HL-60 (cell line): ENCODE results near the gene KCNT1.

ENCODE experiments used
- DNase-seq, 2 experiments: peaks; one replicate each; pipeline ENCODE4 v3.0.0-alpha.2; 2010 to 2020; ENCODE audit warnings: low read depth in 1 of 2, low spot score in 1 of 2
- H3K27ac ChIP-seq: fragments of 250-450 bp; sonication (Bioruptor Pico); replicated peaks from 2 replicates; pipeline ENCODE4 v1.5.1; 2020; ENCODE audit warnings: mild to moderate bottlenecking, moderate library complexity
- H3K27me3 ChIP-seq: fragments of 250-450 bp; sonication (Bioruptor Pico); 2 replicates; pipeline ENCODE4 v1.5.1; 2021; ENCODE audit warnings: mild to moderate bottlenecking, moderate library complexity; ENCODE audit not compliant: insufficient read depth, poor library complexity, severe bottlenecking
- H3K4me3 ChIP-seq: replicated peaks from 2 replicates; pipeline ENCODE4 v1.5.1; 2011; ENCODE audit warnings: mild to moderate bottlenecking, control low read depth, low read length; ENCODE audit not compliant: insufficient read depth
- GABPA ChIP-seq: IDR thresholded peaks from 2 replicates; pipeline ENCODE4 v1.6.1; 2012; ENCODE audit warnings: low read depth
- POLR2AphosphoS5 ChIP-seq: IDR thresholded peaks from 2 replicates; pipeline ENCODE4 v1.6.1; 2012; ENCODE audit warnings: low read depth
- SPI1 ChIP-seq: IDR thresholded peaks from 2 replicates; pipeline ENCODE4 v1.6.1; 2012; ENCODE audit warnings: low read depth, mild to moderate bottlenecking, borderline replicate concordance
- TF ChIP-seq, protein P1 (sequence below): IDR thresholded peaks from one replicate; pipeline ENCODE4 v1.5.1; 2011; ENCODE audit warnings: low read length, control low read depth, inconsistent platforms; ENCODE audit not compliant: insufficient read depth
- TF ChIP-seq, protein P2 (sequence below): IDR thresholded peaks from 2 replicates; pipeline ENCODE4 v1.6.1; 2012; ENCODE audit warnings: low read depth; ENCODE audit not compliant: insufficient replicate concordance

KCNT1 gene

DNA sequence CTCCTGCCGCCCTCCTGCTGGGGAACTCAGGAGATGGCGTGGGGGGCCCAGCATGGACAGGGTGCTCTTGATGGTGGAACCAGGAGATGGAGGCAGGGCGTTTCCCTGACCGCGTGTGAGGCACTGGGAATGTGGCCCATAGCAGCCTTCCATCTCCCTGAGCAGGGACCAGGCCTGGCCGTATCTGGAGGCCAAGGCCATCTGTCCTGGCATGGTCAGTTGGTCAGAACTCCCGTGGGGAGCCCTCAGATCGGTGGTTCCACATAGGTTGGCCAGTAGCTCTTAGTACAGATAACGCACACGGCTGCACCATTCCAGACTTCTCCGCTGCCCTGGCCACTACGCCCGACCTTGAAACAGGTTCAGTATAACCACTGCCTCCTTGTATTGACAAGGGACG is 77.6 kb downstream of the KCNT1 start:
- no peak for DNase-seq
- TF ChIP-seq, protein P1, sequence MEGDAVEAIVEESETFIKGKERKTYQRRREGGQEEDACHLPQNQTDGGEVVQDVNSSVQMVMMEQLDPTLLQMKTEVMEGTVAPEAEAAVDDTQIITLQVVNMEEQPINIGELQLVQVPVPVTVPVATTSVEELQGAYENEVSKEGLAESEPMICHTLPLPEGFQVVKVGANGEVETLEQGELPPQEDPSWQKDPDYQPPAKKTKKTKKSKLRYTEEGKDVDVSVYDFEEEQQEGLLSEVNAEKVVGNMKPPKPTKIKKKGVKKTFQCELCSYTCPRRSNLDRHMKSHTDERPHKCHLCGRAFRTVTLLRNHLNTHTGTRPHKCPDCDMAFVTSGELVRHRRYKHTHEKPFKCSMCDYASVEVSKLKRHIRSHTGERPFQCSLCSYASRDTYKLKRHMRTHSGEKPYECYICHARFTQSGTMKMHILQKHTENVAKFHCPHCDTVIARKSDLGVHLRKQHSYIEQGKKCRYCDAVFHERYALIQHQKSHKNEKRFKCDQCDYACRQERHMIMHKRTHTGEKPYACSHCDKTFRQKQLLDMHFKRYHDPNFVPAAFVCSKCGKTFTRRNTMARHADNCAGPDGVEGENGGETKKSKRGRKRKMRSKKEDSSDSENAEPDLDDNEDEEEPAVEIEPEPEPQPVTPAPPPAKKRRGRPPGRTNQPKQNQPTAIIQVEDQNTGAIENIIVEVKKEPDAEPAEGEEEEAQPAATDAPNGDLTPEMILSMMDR: no peak
- TF ChIP-seq, protein P2, sequence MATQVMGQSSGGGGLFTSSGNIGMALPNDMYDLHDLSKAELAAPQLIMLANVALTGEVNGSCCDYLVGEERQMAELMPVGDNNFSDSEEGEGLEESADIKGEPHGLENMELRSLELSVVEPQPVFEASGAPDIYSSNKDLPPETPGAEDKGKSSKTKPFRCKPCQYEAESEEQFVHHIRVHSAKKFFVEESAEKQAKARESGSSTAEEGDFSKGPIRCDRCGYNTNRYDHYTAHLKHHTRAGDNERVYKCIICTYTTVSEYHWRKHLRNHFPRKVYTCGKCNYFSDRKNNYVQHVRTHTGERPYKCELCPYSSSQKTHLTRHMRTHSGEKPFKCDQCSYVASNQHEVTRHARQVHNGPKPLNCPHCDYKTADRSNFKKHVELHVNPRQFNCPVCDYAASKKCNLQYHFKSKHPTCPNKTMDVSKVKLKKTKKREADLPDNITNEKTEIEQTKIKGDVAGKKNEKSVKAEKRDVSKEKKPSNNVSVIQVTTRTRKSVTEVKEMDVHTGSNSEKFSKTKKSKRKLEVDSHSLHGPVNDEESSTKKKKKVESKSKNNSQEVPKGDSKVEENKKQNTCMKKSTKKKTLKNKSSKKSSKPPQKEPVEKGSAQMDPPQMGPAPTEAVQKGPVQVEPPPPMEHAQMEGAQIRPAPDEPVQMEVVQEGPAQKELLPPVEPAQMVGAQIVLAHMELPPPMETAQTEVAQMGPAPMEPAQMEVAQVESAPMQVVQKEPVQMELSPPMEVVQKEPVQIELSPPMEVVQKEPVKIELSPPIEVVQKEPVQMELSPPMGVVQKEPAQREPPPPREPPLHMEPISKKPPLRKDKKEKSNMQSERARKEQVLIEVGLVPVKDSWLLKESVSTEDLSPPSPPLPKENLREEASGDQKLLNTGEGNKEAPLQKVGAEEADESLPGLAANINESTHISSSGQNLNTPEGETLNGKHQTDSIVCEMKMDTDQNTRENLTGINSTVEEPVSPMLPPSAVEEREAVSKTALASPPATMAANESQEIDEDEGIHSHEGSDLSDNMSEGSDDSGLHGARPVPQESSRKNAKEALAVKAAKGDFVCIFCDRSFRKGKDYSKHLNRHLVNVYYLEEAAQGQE: no peak
- TF ChIP-seq POLR2AphosphoS5 (no peak), GABPA (no peak), SPI1 (no peak)

DNA sequence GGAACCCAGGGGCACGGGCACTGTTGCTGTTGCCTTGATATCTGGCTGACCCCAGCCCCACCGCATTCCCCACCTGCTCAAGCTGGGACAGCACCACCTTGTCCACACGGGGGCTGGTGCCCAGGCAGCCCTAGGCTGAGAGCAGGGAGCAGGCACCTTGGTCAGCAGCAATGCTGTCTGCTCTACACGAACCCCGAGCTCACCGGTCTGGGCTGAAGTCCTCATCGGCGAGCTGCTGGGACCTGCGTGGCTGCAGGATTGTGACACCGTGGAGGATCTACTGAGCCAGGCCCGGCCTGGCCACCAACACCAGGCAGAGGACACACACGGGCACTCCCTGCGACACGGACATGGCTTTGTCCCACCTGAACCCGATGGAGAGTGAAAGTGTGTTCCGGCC is 78.1 kb downstream of the KCNT1 start:
- no peaks in the 10 kb centered on the region for H3K27me3 ChIP-seq
- H3K27ac ChIP-seq: no peak overlapping the region

More for the DNA sequence above, 77.6 kb downstream of the KCNT1 start:
- no peak overlapping the region for H3K4me3 ChIP-seq
- no peak overlapping the region for H3K27ac ChIP-seq
- no peaks in the 10 kb centered on the region for H3K27me3 ChIP-seq

DNA sequence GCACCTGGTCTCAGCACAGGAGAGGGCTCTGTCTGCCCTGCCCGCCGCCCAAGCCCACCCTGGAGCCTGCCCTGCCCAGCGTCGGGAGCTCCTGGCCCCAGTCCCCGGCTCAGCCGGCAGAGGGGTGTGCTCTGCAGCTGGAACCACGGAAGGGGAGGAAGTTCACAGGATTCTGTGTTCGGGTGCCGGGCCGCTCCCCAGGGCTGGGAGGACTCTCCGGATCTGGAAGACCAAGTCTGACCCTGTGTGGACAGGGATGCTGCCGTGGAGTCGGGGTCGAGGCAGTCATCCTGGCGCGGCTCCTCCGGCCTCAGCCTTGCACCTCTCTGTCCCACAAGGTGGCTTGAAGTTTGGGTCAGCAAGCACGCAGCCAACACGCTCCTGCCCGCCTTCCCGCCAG is 78.6 kb downstream of the KCNT1 start:
- Histone ChIP-seq H3K27me3 (no peaks in the 10 kb centered on the region), H3K27ac (no peak overlapping the region), H3K4me3 (no peak overlapping the region)
- TF ChIP-seq SPI1 (no peak), GABPA (no peak), POLR2AphosphoS5 (no peak)
- TF ChIP-seq, protein P2: no peak
- TF ChIP-seq, protein P1: no peak
- DNase-seq: no peak

More for the DNA sequence above, 78.1 kb downstream of the KCNT1 start:
- no peak overlapping the region for H3K4me3 ChIP-seq
- no peak for TF ChIP-seq SPI1
- TF ChIP-seq, protein P2: no peak
- no peak for DNase-seq

DNA sequence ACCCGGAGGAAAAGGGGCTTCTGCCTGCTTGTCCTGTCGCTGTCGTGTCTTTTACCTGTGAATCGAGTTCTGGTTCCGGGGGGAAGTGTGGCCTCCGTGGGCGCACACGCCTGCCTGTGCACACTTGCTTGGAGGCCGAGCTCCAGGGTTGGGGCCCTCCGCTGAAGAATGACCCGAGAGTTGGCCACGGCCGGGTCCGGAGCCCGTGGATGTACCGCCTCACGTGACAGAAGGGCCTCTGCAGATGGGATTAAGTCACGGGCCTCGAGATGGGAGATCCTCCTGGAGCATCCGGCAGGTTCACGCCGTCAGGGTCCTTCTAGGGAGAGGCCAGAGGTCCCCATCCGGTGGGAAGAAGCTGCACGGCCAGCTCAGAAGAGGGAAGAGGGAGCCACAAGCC is 81.0 kb downstream of the KCNT1 start:
- peaks cover 2% of the 10 kb centered on the region for H3K27me3 ChIP-seq
- no peak for DNase-seq
- H3K27ac ChIP-seq: no peak overlapping the region
- TF ChIP-seq, protein P2: no peak
- no peak for TF ChIP-seq POLR2AphosphoS5
- TF ChIP-seq, protein P1: no peak
- no peak for TF ChIP-seq SPI1
- no peak for TF ChIP-seq GABPA
- H3K4me3 ChIP-seq: no peak overlapping the region
